Measurements from ENCODE around the gene C1orf116. TPM values are rescaled to one million over a fixed set of nuclear protein-coding genes. Genes with fewer than 3 reads are reported as not detected.
A peak's percentile ranks its signal among the peaks of the same experiment; 100 is the strongest.

The C1orf116 gene
- polyA plus RNA-seq, 3 donors: 0.03 to 0.04 TPM; not detected in 1

- DNase-seq: peak; percentile 89
- Mint-ChIP-seq H3K4me1 (peaks cover 68% of the 10 kb centered on the region), H3K27me3 (ENCODE audit: low read depth in 3 of 3) (peaks cover 0 to 6% (median 0%) of the 10 kb centered on the region in 3 donors), H3K27ac (peak overlapping the region; percentile 66 to 95 (median 89)), H3K36me3 (peaks cover 25 to 30% of the 10 kb centered on the region in 2 donors), H3K9me3 (peaks cover 0 to 7% (median 0%) of the 10 kb centered on the region in 7 donors), H3K4me3 (peak overlapping the region; percentile 93 to 97)
- WGBS (ENCODE audit: insufficient coverage): under 1% methylated on average over 39 of the region's 47 CpGs
- intact Hi-C loops (cut with micrococcal nuclease): loop anchor here in 1 of 2 donors (10.0 kb wide), 1 partner anchor 284 kb away; no protein-coding TSS in a partner anchor
- H4K20me1 ChIP-seq (ENCODE audit: insufficient read depth, low read length): peaks cover 34% of the 10 kb centered on the region
- H3K9me3 ChIP-seq (replicated peaks in 1 of 2; ENCODE audit: control insufficient read depth in 1 of 2, insufficient read depth in 1 of 2, low read length in 2 of 2): no peaks in the 10 kb centered on the region
- H3K79me2 ChIP-seq (ENCODE audit: insufficient read depth, low read length): peaks cover 53% of the 10 kb centered on the region
- peak overlapping the region; percentile 95 for H3K9ac ChIP-seq (ENCODE audit: insufficient read depth, low read length, poor library complexity, severe bottlenecking)
- H3K4me2 ChIP-seq (replicated peaks; ENCODE audit: extremely low read depth, low read length, poor library complexity, severe bottlenecking): peak overlapping the region; percentile 84
- H2AFZ ChIP-seq (ENCODE audit: insufficient read depth, low read depth, low read length, poor library complexity, severe bottlenecking): peak overlapping the region; percentile 97
- peak overlapping the region; percentile 86 to 98 (median 96) for H3K4me3 ChIP-seq (replicated peaks in 1 of 3; ENCODE audit: low read depth in 2 of 3, low read length in 3 of 3)
- peak overlapping the region; percentile 50 to 88 for H3K27ac ChIP-seq (ENCODE audit: low read depth in 1 of 2, low read length in 2 of 2)
- H3K4me1 ChIP-seq (ENCODE audit: control insufficient read depth in 1 of 2, insufficient read depth in 2 of 2, low read length in 2 of 2): peaks cover 35 to 62% of the 10 kb centered on the region in 2 donors
- no peaks in the 10 kb centered on the region for H3K27me3 ChIP-seq (ENCODE audit: control insufficient read depth in 2 of 2, insufficient read depth in 2 of 2, low read length in 2 of 2)
- H3K36me3 ChIP-seq (replicated peaks in 1 of 2; ENCODE audit: control insufficient read depth in 1 of 2, insufficient read depth in 2 of 2, low read length in 2 of 2): peaks cover 15 to 41% of the 10 kb centered on the region in 2 donors
- no peak for TF ChIP-seq CTCF (IDR thresholded peaks at IDR 0.05)
Measured at GRCh38 chr1:207050480-207051190, 18.1 kb upstream of the C1orf116 start.

- 0% methylated on average over 1 of the region's 6 CpGs for WGBS (ENCODE audit: insufficient coverage)
- Mint-ChIP-seq H3K27ac (peak overlapping the region; percentile 66 to 95 (median 89)), H3K4me3 (peak overlapping the region; percentile 93 to 97), H3K4me1 (peaks cover 66% of the 10 kb centered on the region), H3K9me3 (peaks cover 0 to 7% (median 0%) of the 10 kb centered on the region in 7 donors), H3K27me3 (ENCODE audit: low read depth in 3 of 3) (peaks cover 0 to 6% (median 0%) of the 10 kb centered on the region in 3 donors), H3K36me3 (peaks cover 27 to 33% of the 10 kb centered on the region in 2 donors)
- peaks cover 59% of the 10 kb centered on the region for H3K79me2 ChIP-seq (ENCODE audit: insufficient read depth, low read length)
- intact Hi-C loops (cut with micrococcal nuclease): loop anchor here in 1 of 2 donors (10.0 kb wide), 1 partner anchor 285 kb away; no protein-coding TSS in a partner anchor
- peak overlapping the region; percentile 50 to 88 for H3K27ac ChIP-seq (ENCODE audit: low read depth in 1 of 2, low read length in 2 of 2)
- H2AFZ ChIP-seq (ENCODE audit: insufficient read depth, low read depth, low read length, poor library complexity, severe bottlenecking): peak overlapping the region; percentile 97
- peak in 2 of 3 donors; percentile 51 to 72 for DNase-seq
- peaks cover 16 to 47% of the 10 kb centered on the region in 2 donors for H3K36me3 ChIP-seq (replicated peaks in 1 of 2; ENCODE audit: control insufficient read depth in 1 of 2, insufficient read depth in 2 of 2, low read length in 2 of 2)
- peak overlapping the region; percentile 84 for H3K4me2 ChIP-seq (replicated peaks; ENCODE audit: extremely low read depth, low read length, poor library complexity, severe bottlenecking)
- H3K9me3 ChIP-seq (replicated peaks in 1 of 2; ENCODE audit: control insufficient read depth in 1 of 2, insufficient read depth in 1 of 2, low read length in 2 of 2): no peaks in the 10 kb centered on the region
- TF ChIP-seq CTCF (IDR thresholded peaks at IDR 0.05): peak; percentile 91
- H3K27me3 ChIP-seq (ENCODE audit: control insufficient read depth in 2 of 2, insufficient read depth in 2 of 2, low read length in 2 of 2): no peaks in the 10 kb centered on the region
- peak overlapping the region; percentile 95 for H3K9ac ChIP-seq (ENCODE audit: insufficient read depth, low read length, poor library complexity, severe bottlenecking)
- H4K20me1 ChIP-seq (ENCODE audit: insufficient read depth, low read length): peaks cover 40% of the 10 kb centered on the region
- peaks cover 32 to 59% of the 10 kb centered on the region in 2 donors for H3K4me1 ChIP-seq (ENCODE audit: control insufficient read depth in 1 of 2, insufficient read depth in 2 of 2, low read length in 2 of 2)
- peak overlapping the region; percentile 86 to 98 (median 96) for H3K4me3 ChIP-seq (replicated peaks in 1 of 3; ENCODE audit: low read depth in 2 of 3, low read length in 3 of 3)
Measured at GRCh38 chr1:207049974-207050391, 17.4 kb upstream of the C1orf116 start.
